Measurements from ENCODE around the gene C19orf81. TPM values are rescaled to one million over a fixed set of nuclear protein-coding genes. Genes with fewer than 3 reads are reported as not detected.

The C19orf81 gene
- total and polyA plus RNA-seq, 2 of the 8 experiments (the other 6 are each of a cell fraction or from before 2014, with no cell fraction given) = 11.7 to 13.0 TPM

DNA sequence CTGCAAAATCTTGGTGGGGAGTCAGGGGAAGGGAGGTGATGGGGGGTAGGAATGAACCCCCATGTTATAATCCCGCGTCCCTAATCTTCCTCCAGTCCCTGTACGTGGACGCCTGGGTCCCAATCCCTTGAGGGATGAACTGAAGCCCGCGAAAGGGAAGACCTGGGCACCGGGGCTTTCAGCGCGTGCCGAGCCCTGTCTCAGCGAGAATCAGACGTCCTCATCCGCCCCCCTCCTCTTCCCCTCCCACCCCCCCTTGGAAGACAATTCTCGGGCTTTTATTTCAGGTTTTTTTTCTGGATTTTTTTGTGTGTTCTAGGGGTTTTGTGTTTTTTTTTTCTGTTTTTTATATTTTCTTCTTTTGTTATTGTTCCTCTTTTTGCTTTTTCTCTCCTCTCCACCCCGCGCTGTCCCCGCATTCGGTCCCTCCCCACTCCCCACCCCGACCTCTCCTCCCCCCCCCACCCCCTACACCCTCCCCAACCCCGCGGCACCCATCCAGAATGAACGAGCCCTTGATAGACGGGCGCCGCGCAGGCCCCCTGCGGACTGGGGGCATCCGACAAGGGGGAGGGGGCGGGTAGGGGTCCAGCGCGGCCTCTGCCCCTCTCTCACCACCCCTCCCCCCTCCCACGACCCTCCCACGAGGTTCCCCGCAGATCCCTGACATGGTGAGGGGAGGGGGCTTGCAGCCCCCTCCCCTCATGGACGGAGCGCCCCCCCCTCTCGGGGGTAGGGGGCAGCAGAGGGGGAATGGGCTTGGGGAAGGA lies 10.3 kb downstream of the C19orf81 start:
- Histone ChIP-seq H4K5ac (ENCODE audit: insufficient read length, low read depth, low read length) (no peak overlapping the region), H4K8ac (ENCODE audit: extremely low read depth, insufficient read depth, low read length) (no peak overlapping the region), H3K27me3 (replicated peaks in 1 of 4; ENCODE audit: control insufficient read depth in 3 of 4, extremely low read depth in 1 of 4, insufficient read depth in 3 of 4, low read length in 3 of 4) (no peaks in the 10 kb centered on the region; a peak in 3 of 7 replicates), H3K23me2 (ENCODE audit: low read depth, low read length) (peaks cover 14% of the 10 kb centered on the region), H3K56ac (replicated peaks; ENCODE audit: insufficient read length, low read depth, low read length) (no peak overlapping the region), H3K4me1 (replicated peaks in 1 of 4; ENCODE audit: control insufficient read depth in 3 of 4, insufficient read depth in 4 of 4, low read length in 3 of 4) (peaks cover 2 to 9% (median 5%) of the 10 kb centered on the region in 4 experiments; a peak in 6 of 7 replicates), H2BK5ac (ENCODE audit: low read depth, low read length) (no peak overlapping the region), H2BK12ac (ENCODE audit: low read depth, low read length) (no peak overlapping the region), H4K20me1 (replicated peaks in 1 of 2; ENCODE audit: control insufficient read depth in 1 of 2, insufficient read depth in 2 of 2, low read length in 2 of 2) (peaks cover 0 to 9% of the 10 kb centered on the region in 2 experiments), H3K27ac (ENCODE audit: low read depth, low read length) (no peak overlapping the region), H3K14ac (ENCODE audit: insufficient read length) (no peak overlapping the region), H3K18ac (ENCODE audit: extremely low read depth, low read length) (peak overlapping the region; percentile 83), H2AFZ (ENCODE audit: low read length) (no peak overlapping the region), H2BK20ac (ENCODE audit: low read length) (no peak overlapping the region), H2AK5ac (ENCODE audit: low read depth, low read length) (no peak overlapping the region), H3K4me3 (ENCODE audit: extremely low read depth in 1 of 4, insufficient read depth in 2 of 4, low read depth in 3 of 4, low read length in 4 of 4) (peak overlapping the region; percentile 80 to 88 (median 84)), H3K9me3 (ENCODE audit: insufficient read depth in 2 of 2, low read depth in 1 of 2, low read length in 1 of 2) (0 out of 4 replicates have a peak, but pooled peaks cover 0 to 4% of the 10 kb centered on the region in 2 experiments), H3K4ac (replicated peaks; ENCODE audit: insufficient read length, low read depth, low read length) (no peak overlapping the region), H3K9ac (replicated peaks in 1 of 4; ENCODE audit: extremely low read depth in 1 of 4, low read depth in 3 of 4, low read length in 3 of 4) (peak overlapping the region in 2 of 4 experiments; percentile 14 to 48; a peak in 2 of 7 replicates), H3K79me2 (ENCODE audit: control insufficient read depth in 1 of 2, insufficient read depth in 2 of 2, low read length in 2 of 2) (no peaks in the 10 kb centered on the region), H3K36me3 (ENCODE audit: control insufficient read depth in 2 of 4, insufficient read depth in 4 of 4, low read length in 3 of 4) (no peaks in the 10 kb centered on the region), H3K79me1 (ENCODE audit: low read depth, low read length) (no peaks in the 10 kb centered on the region), H2BK15ac (ENCODE audit: low read length) (no peak overlapping the region), H3K23ac (ENCODE audit: insufficient read length) (no peak overlapping the region), H3K4me2 (ENCODE audit: insufficient read depth in 1 of 2, low read depth in 2 of 2, low read length in 2 of 2) (peak overlapping the region; percentile 96 to 97), H4K91ac (replicated peaks; ENCODE audit: insufficient read length, low read length) (no peak overlapping the region), H2BK120ac (replicated peaks; ENCODE audit: low read depth, low read length) (no peak overlapping the region)
- TF ChIP-seq TBP (IDR thresholded peaks at IDR 0.05; ENCODE audit: low read depth, low read length) = no peak
- no peak for TF ChIP-seq SAP30 (IDR thresholded peaks at IDR 0.05; ENCODE audit: insufficient read depth, insufficient replicate concordance, low read length)
- TF ChIP-seq EP300 (IDR thresholded peaks at IDR 0.05; ENCODE audit: borderline replicate concordance in 1 of 2, low read depth in 2 of 2, low read length in 2 of 2) = 0 out of 3 replicates have a peak, but pooled peaks of 1 of the 2 experiments have one; percentile 31
- peak; percentile 8; the same call in 1 of the 2 replicates for TF ChIP-seq SP1 (IDR thresholded peaks at IDR 0.05; ENCODE audit: low read depth, low read length)
- no peak for TF ChIP-seq RBBP5 (IDR thresholded peaks at IDR 0.05; ENCODE audit: borderline replicate concordance, low read depth, low read length)
- TF ChIP-seq CBX5 (IDR thresholded peaks at IDR 0.05; ENCODE audit: low read depth, low read length) = no peak
- no peak for TF ChIP-seq GABPA (IDR thresholded peaks at IDR 0.05; ENCODE audit: borderline replicate concordance, insufficient read depth, low read length)
- TF ChIP-seq TAF1 (IDR thresholded peaks at IDR 0.05; ENCODE audit: low read depth, low read length) = 0 out of 2 replicates have a peak, but pooled peaks have one; percentile 21
- 0 out of 2 replicates have a peak, but pooled peaks have one; percentile 6 for TF ChIP-seq EGR1 (IDR thresholded peaks at IDR 0.05; ENCODE audit: borderline replicate concordance, low read depth, low read length)
- no peak for TF ChIP-seq NANOG (IDR thresholded peaks at IDR 0.05; ENCODE audit: insufficient read depth, low read depth, low read length, poor library complexity, severe bottlenecking)
- 20% methylated on average over 3 of the region's 37 CpGs; no CpG with 5 or more reads in 1 of the 2 experiments for WGBS, 2 experiments (ENCODE audit: extremely low coverage in 1 of 2, insufficient coverage in 1 of 2, insufficient read length in 1 of 2, insufficient replicate concordance in 2 of 2, low coverage in 1 of 2, low lambda C conversion rate in 2 of 2, missing lambda C conversion rate in 1 of 2)
- FAIRE-seq (no peak), DNase-seq (ENCODE audit: low read depth in 1 of 2, low spot score in 2 of 2) (no peak)
- POLR2A ChIA-PET (ENCODE audit: partially characterized antibody) = interaction anchor here (0.9 to 1.3 kb wide), 4 partner anchors 10 to 40 kb away, joined by 4 to 14 read pairs (median 4); partner anchors contain the start of gene C19orf81
- CTCF ChIA-PET (ENCODE audit: partially characterized antibody) = interaction anchor here (0.8 to 1.4 kb wide), 4 partner anchors 11 to 134 kb away, joined by 3 to 6 read pairs (median 4); no protein-coding TSS in a partner anchor
